EH (cell line): Measurements from ENCODE around the gene PRDM16.
"Not testable (repeated sequence)": the region's sequence is repeated elsewhere in the genome, so short reads cannot be mapped to it uniquely, and the experiment has no call there.

Experiments used
- DNase-seq: peaks from one replicate; pipeline ENCODE4 v3.0.0-alpha.2; 2015; ENCODE audit warnings: low read depth

PRDM16 gene

GRCh38 chr1:3227893-3228292 lies 158.9 kb downstream of the PRDM16 start:
- no peak for DNase-seq

- no peak for DNase-seq
These were observed 160.2 kb downstream of the PRDM16 start for GRCh38 chr1:3229081-3229725.

- no peak for DNase-seq
These were observed 161.6 kb downstream of the PRDM16 start for GRCh38 chr1:3230553-3230952.

- DNase-seq: no peak
These were observed 162.2 kb downstream of the PRDM16 start for GRCh38 chr1:3231245-3231644.

- no peak for DNase-seq
These were observed 162.8 kb downstream of the PRDM16 start for GRCh38 chr1:3231826-3232225.

- DNase-seq: no peak
These were observed 164.0 kb downstream of the PRDM16 start for GRCh38 chr1:3233031-3233430.

- DNase-seq: no peak
These were observed 164.5 kb downstream of the PRDM16 start for GRCh38 chr1:3233551-3233950.

- no peak for DNase-seq
These were observed 165.3 kb downstream of the PRDM16 start for GRCh38 chr1:3234281-3234680.

- DNase-seq: no peak
These were observed 166.0 kb downstream of the PRDM16 start for GRCh38 chr1:3234956-3235355.

- no peak for DNase-seq
These were observed 166.5 kb downstream of the PRDM16 start for GRCh38 chr1:3235496-3235895.

GRCh38 chr1:3236361-3236760 lies 167.4 kb downstream of the PRDM16 start:
- no peak for DNase-seq

GRCh38 chr1:3236955-3237354 lies 168.0 kb downstream of the PRDM16 start:
- no peak for DNase-seq

- DNase-seq: no peak
These were observed 168.6 kb downstream of the PRDM16 start for GRCh38 chr1:3237570-3237969.

- no peak for DNase-seq
These were observed 169.1 kb downstream of the PRDM16 start for GRCh38 chr1:3237994-3238702.

- no peak for DNase-seq
These were observed 169.8 kb downstream of the PRDM16 start for GRCh38 chr1:3238703-3239278.

- DNase-seq: not testable (repeated sequence)
These were observed 171.0 kb downstream of the PRDM16 start for GRCh38 chr1:3239991-3240390.

GRCh38 chr1:3240524-3241235 lies 171.7 kb downstream of the PRDM16 start:
- no peak for DNase-seq

- no peak for DNase-seq
These were observed 172.2 kb downstream of the PRDM16 start for GRCh38 chr1:3241236-3241550.

GRCh38 chr1:3241673-3242407 lies 172.8 kb downstream of the PRDM16 start:
- no peak for DNase-seq

- DNase-seq: no peak
These were observed 173.6 kb downstream of the PRDM16 start for GRCh38 chr1:3242408-3243260.

- no peak for DNase-seq
These were observed 174.3 kb downstream of the PRDM16 start for GRCh38 chr1:3243304-3243703.
